ENCODE measurements around the gene SLC25A6.
"Not testable (repeated sequence)": the region's sequence is repeated elsewhere in the genome, so short reads cannot be mapped to it uniquely, and the experiment has no call there.

The SLC25A6 gene

GRCh38 chrX:1351981-1352714 is 39.8 kb downstream of the SLC25A6 start:
- FAIRE-seq: no peak

DNA sequence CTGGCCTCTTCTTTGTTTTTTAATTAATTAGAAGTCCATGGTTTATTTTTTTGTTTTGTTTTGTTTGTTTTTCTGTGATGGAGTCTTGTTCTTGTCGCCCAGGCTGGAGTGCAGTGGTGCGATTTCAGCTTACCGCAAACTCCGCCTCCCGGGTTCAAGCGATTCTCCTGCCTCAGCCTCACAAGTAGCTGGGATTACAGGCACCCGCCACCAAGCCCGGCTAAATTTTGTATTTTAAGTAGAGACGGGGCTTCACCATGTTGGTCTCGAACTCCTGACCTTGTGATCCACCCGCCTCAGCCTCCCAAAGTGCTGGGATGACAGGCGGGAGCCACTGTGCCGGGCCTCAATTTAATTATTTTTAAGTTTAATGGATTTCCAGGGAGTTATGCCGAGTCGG is 42.3 kb downstream of the SLC25A6 start:
- FAIRE-seq: not testable (repeated sequence)

DNA sequence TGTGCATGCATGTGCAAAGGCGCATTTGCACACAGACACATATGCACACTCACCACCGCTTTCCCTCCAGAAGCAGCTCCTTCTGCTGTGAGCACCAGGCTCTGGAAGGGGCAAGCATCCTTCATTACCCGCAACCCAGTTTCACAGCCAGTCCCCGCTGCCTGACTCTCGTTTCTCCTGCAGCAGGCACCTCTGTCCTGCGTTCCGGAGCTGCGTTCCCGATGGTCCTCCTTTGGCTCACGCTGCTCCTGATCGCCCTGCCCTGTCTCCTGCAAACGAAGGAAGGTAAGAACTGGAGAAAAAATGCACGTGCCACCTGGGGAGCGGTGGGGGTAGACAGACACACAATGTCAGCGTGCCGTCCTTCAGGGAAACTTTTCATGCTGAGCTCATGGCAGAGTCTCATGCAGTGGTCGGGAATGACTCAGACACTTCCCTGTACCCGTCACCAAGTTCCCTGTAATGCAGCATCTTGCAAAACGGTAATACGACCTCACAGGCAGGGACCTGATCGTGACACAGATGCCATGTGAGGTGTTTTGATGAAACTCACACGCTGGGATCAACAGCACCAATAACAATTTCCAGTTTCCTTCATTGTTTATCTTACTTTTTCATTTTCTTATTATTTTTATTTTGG is 50.2 kb downstream of the SLC25A6 start:
- FAIRE-seq: no peak

DNA sequence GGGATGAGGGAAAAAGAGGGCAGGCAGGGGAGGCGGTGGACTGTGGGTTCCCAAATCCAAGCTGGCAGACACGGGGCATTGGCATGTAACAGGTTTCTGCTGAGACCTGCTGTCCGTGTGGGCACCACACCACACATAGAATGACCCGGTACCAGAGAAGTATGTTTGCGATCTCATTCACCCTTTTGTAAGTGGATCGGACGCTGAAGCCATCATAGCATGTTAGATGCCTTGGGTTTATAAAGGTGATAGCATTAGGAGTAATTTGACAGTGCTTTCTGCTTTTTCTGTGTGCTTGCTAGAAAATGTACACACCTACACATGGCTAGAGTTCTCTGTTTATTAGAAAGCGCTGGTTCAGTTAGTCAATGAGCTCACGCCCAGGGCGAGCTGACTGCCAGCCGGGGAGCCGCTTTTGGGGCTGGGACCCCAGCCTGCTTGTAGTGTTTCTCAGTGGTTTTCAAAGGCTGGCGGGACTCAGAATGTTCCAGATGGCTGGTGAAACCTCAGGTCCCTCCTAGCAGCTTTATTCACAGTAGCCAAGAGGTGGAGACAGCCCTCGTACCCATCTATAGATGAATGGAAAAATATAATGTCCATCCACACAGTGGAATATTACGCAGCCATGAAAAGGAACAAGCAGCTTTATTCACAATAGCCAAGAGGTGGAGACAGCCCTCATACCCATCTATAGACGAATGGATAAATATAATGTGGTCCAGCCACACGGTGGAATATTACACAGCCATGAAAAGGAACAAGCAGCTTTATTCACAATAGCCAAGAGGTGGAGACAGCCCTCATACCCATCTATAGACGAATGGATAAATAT is 54.7 kb downstream of the SLC25A6 start:
- no peak for FAIRE-seq

DNA sequence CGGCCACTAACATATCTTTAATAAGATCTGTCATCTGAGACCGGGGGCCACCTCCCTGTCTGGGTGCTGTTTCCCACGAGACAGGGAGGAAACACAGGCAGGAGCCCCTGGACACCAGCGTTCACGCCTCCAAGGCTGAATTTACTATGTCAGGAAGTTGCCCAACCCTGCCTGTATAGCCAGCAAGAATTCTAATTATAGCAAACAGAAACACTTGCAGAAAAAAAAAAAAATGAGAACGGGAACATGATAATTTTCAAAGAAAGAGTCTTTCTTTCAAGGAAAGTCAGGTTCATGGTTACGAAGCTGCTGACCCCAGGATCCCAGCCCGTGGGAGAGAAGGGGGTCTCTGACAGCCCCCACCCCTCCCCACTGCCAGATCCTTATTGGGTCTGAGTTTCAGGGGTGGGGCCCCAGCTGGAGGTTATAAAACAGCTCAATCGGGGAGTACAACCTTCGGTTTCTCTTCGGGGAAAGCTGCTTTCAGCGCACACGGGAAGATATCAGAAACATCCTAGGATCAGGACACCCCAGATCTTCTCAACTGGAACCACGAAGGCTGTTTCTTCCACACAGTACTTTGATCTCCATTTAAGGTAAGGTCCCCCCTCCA is 55.5 kb downstream of the SLC25A6 start, which contains the start of gene IL3RA:
Gene IL3RA, plus strand, starts transcription at position 455 of the 613 bp plus-strand sequence. CDS start 4,981 bp downstream, outside the sequence.
- no peak for FAIRE-seq

All from islet of Langerhans (tissue), 1 donor.